ENCODE data around the gene CD101.

CD101 gene

DNA sequence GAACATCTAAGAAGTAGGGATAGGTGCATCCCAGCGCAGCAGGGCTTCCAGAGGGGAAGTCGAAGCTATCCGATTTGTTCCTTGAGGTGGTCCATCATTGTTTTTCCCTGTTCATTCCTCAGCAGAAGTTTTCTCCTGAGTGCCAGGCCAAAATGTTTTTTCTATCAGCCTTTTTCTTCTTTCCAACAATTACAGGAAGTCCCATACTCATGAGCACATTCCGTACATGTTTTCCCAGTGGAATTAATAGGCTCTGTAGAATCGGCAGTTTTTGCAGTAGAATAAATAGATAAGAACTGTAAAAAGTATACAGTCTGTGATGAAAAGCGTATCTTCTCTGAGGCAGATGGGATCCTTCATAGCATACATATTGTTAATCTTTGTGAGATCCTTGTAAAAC is 24.8 kb downstream of the CD101 start:
- H3K4me3 ChIP-seq (ENCODE audit: low read depth, low read length) = no peak overlapping the region

DNA sequence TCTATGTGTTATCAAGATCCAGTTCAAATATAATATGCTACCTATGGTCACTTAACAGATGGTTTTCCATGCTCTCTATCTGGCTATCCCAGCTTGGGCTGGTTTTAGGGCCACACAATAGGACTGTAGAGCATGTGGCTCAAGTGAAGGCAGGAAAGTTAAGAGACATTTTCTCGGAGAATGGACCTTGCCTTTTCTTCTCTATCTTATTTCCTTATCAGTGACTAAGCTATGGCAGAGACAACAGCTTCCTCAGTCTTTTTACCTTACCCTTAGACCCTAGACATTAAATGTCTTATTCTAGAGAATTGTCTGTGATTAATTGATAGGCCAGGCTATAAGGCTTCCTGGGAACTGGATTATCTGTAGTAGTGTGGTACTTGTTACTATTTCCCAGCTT is 28.1 kb downstream of the CD101 start:
- H3K4me3 ChIP-seq (ENCODE audit: low read depth, low read length) = no peak overlapping the region
- TF ChIP-seq, protein P1, sequence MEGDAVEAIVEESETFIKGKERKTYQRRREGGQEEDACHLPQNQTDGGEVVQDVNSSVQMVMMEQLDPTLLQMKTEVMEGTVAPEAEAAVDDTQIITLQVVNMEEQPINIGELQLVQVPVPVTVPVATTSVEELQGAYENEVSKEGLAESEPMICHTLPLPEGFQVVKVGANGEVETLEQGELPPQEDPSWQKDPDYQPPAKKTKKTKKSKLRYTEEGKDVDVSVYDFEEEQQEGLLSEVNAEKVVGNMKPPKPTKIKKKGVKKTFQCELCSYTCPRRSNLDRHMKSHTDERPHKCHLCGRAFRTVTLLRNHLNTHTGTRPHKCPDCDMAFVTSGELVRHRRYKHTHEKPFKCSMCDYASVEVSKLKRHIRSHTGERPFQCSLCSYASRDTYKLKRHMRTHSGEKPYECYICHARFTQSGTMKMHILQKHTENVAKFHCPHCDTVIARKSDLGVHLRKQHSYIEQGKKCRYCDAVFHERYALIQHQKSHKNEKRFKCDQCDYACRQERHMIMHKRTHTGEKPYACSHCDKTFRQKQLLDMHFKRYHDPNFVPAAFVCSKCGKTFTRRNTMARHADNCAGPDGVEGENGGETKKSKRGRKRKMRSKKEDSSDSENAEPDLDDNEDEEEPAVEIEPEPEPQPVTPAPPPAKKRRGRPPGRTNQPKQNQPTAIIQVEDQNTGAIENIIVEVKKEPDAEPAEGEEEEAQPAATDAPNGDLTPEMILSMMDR (IDR thresholded peaks at IDR 0.05; ENCODE audit: low read depth, low read length) = no peak

More for the DNA sequence above, 24.8 kb downstream of the CD101 start:
- TF ChIP-seq, protein P1 (IDR thresholded peaks at IDR 0.05; ENCODE audit: low read depth, low read length) = no peak

DNA sequence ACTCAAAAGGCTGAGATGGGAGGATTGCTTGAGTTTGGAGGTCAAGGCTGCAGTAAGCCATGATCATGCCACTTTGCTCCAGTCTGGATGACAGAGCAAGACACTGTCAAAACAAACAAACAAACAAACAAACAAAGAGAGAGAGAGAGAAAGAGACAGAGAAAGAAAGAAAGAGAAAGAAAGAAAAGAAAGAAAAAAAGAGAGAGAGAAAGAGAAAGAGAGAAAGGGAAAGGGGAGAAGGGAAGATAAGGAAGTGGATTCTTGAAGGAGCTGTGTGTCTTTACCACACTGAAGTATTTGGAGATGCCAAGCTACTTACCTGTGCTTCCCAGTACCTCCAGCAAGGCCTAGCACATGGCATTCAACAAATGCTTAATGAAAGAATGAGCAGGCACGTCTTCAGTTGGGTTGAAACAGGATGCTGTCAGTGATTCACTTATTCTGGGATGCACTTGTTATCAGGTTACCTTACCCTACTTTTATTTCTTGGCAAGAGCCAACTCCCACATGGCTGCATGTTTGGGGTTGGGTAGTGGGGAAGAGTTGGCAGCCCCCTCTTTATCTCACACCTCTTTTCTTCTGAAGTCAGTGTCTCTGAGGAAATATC is 28.8 kb downstream of the CD101 start:
- TF ChIP-seq, protein P1 (IDR thresholded peaks at IDR 0.05; ENCODE audit: low read depth, low read length) = no peak
- no peak overlapping the region for H3K4me3 ChIP-seq (ENCODE audit: low read depth, low read length)

DNA sequence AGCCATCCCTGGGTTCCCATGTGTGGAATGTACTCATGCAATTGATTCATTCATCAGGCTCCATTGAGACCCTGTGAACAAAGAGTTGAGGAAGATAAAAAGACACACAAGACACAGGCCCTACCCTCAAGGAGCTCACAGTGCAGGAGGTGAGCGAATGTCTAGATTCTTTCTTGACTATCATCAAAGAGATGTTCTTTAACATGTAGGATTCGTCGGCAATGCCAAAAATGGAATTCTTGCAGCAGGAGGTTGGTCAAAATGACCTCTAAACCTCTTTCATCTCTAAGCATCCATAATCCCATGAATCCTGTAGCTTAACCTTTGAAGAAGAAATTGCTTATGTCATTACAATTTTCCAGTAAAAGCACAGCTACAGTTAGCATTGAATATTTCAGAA is 30.7 kb downstream of the CD101 start:
- TF ChIP-seq, protein P1 (IDR thresholded peaks at IDR 0.05; ENCODE audit: low read depth, low read length) = no peak
- H3K4me3 ChIP-seq (ENCODE audit: low read depth, low read length) = no peak overlapping the region

DNA sequence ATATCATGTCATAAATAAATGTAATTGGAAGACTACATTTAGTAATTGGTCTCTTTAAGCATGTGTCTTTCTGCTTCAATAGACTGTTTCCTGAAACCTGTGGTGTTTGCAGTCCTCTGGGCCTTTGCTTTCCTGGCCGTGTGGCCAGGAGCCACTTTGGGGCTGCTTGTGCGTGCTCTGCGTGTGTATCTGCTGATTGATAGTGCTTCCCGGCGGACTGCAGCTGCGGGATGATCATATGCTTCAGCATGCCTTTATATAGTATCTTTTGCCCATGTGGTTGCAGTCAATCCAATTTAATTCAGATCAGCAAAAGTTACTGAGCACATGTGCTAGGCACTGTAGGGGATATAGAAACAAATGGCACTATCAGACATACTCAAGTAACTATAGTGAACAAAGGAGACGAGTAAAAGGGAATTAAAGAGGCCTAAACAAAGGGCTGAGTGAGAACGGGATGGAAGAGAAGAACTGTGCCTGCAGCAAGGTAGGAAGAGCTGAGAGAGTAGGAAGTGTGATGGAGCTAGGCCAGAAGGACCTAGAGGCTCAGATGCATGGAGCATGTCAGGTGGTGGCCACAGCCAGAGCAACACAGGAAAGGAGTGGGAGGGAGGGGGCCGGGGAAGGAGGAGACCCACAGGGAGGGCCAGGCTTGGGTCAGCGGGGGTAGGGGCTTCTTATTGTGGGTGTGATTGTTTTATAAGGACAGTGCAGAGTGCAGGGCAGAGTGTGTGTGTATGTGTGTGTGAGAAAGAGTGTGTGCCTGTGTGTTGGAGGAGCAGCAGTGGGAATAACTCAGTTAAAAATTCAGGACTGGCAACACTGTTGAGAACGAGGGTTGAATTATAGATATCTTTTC is 31.4 kb downstream of the CD101 start:
- no peak overlapping the region for H3K4me3 ChIP-seq (ENCODE audit: low read depth, low read length)
- TF ChIP-seq, protein P1 (IDR thresholded peaks at IDR 0.05; ENCODE audit: low read depth, low read length) = no peak

DNA sequence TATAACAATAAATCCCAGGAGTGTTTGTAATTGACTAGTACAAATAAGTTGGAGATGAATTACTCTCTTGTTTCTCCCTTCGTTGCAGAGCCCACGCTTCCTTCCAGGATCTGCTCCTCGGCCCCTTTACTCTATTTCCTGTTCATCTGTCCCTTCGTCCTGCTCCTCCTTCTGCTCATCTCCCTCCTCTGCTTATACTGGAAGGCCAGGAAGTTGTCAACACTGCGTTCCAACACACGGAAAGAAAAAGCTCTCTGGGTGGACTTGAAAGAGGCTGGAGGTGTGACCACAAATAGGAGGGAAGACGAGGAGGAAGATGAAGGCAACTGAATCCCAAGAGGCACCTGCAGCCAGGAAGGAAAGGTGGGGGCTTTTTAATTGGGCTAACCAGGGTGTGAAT is 32.2 kb downstream of the CD101 start:
- no peak overlapping the region for H3K4me3 ChIP-seq (ENCODE audit: low read depth, low read length)
- TF ChIP-seq, protein P1 (IDR thresholded peaks at IDR 0.05; ENCODE audit: low read depth, low read length) = no peak

DNA sequence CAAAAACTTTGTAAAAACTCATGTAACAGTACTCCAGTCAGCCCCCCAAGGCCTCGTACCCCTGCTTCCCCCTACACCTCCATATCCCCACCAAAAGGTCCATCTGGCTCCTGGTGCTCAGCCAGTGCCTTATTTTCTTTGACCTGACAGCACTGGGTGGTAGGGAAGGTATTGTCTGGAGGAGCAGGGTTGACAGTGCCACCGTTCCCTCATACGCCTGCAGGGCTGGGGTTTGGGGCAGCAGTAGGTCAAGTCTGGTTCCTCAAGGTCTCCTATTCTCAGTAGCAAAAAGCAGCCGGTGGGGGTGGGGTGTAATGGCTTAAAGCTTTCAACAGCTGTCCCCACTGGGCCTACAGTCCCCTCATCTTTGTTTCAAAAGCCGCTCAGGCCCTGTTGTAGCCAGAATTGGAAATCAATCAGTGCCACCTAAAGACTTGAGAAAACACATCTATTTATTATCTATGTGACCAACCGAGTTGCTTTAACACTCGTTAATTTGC is 33.3 kb downstream of the CD101 start:
- H3K4me3 ChIP-seq (ENCODE audit: low read depth, low read length) = no peak overlapping the region
- TF ChIP-seq, protein P1 (IDR thresholded peaks at IDR 0.05; ENCODE audit: low read depth, low read length) = no peak

Data from WI38 (cell line).